LNCAP (cell line): ENCODE measurements around the gene CAPNS2.

ENCODE experiments used
- CTCF ChIP-seq: fragments of 450-650 bp; IDR thresholded peaks from 2 replicates; pipeline ENCODE4 v1.5.1; 2017; ENCODE audit warnings: mild to moderate bottlenecking

Gene CAPNS2

GRCh38 chr16:55534756-55535155 lies 31.7 kb upstream of the CAPNS2 start:
- TF ChIP-seq CTCF = no peak

- no peak for TF ChIP-seq CTCF
These were observed 27.4 kb upstream of the CAPNS2 start for GRCh38 chr16:55539049-55539448.

- TF ChIP-seq CTCF = no peak
These were observed 27.0 kb upstream of the CAPNS2 start for GRCh38 chr16:55539488-55539887.

GRCh38 chr16:55540221-55540620 lies 26.3 kb upstream of the CAPNS2 start:
- TF ChIP-seq CTCF = no peak

GRCh38 chr16:55542459-55543082 lies 23.9 kb upstream of the CAPNS2 start:
- TF ChIP-seq CTCF = no peak

- TF ChIP-seq CTCF = peak; percentile 45
These were observed 23.0 kb upstream of the CAPNS2 start for GRCh38 chr16:55543472-55543871.

GRCh38 chr16:55552621-55553020 lies 13.9 kb upstream of the CAPNS2 start:
- TF ChIP-seq CTCF = no peak

- TF ChIP-seq CTCF = no peak
These were observed 11.0 kb upstream of the CAPNS2 start for GRCh38 chr16:55555436-55555835.
